ENCODE data around the gene FOXP1.

Gene FOXP1

GRCh38 chr3:71585131-71585530 lies 1.6 kb upstream of the FOXP1 start (continued):
- TF ChIP-seq CREB5 (CRISPR knock-in tag; IDR thresholded peaks at IDR 0.05; ENCODE audit: low read depth) (no peak), ZNF8 (CRISPR knock-in tag; IDR thresholded peaks at IDR 0.05) (no peak), ISL1 (CRISPR knock-in tag; IDR thresholded peaks at IDR 0.05) (no peak), GLIS3 (CRISPR knock-in tag; IDR thresholded peaks at IDR 0.05) (no peak), ZFP3 (CRISPR knock-in tag; IDR thresholded peaks at IDR 0.05) (no peak), ESRRG (CRISPR knock-in tag; IDR thresholded peaks at IDR 0.05) (no peak), ZNF565 (CRISPR knock-in tag; conservative IDR thresholded peaks at IDR 0.05; ENCODE audit: low read depth) (no peak)

- TF ChIP-seq RARB (CRISPR knock-in tag; IDR thresholded peaks at IDR 0.05) (0 out of 2 replicates have a peak, but pooled peaks have one; percentile 11), ZNF70 (CRISPR knock-in tag; IDR thresholded peaks at IDR 0.05) (no peak), PATZ1 (CRISPR knock-in tag; IDR thresholded peaks at IDR 0.05; ENCODE audit: borderline replicate concordance) (peak; percentile 13; the same call in 1 of the 2 replicates)
- peak; percentile 29 for ATAC-seq
These were observed 975 bp upstream of the FOXP1 start for GRCh38 chr3:71584394-71585011.

DNA sequence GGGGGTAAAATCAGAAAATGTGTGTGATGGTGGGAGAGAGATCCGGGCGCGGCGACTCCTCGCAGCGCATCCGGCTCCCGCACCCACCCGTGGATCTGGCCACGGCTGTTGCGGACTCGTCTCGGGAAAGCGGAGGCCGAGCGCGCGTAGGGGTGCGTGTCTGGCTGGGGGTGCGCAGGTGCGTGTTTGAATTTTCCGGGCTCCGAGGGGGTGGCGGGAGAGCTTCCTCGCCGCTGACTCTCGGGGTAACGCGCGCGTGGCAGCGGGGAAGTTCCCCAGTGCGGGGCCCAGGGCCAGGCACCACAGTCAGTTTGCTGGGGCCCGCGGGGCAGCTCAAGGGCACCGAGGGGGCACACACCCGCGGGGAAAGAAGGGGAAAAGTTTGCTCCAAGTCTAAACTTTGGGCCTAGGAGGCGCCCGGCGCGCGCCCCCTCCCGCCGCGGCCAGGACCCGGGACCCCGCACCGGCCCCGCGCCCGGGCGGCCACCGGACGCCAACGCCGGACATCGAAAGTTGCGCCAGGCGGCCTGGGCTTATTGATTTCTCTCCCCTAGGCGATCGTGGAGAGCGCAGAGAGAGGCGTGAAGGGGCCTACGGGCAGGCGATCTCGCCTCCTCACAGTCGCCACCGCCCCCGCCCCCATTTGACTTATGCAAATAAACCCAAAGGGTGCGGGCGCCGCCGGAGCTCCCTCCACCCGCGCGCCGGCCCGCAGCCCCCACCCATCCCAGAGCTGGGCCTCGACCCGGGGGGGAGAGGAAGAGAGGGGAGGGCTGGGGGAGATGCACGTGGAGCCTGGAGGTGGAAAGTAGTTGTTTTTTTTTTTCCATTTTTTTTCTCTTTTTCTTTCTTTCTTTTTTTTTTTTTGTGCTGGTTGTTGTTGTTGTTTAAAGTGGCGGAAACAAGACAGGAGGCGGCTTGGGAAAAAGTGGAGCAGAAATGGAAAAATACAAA lies 639 bp downstream of the FOXP1 start:
- ATAC-seq, result peak; percentile 3

GRCh38 chr3:71582036-71582611 lies 1.4 kb downstream of the FOXP1 start:
- ATAC-seq, result peak; percentile 8
- TF ChIP-seq TCF4 (CRISPR knock-in tag; IDR thresholded peaks at IDR 0.05; ENCODE audit: borderline replicate concordance) (no peak), SNAI2 (CRISPR knock-in tag; IDR thresholded peaks at IDR 0.05) (no peak), GLIS3 (CRISPR knock-in tag; IDR thresholded peaks at IDR 0.05) (no peak), RARB (CRISPR knock-in tag; IDR thresholded peaks at IDR 0.05) (no peak), CSDC2 (CRISPR knock-in tag; IDR thresholded peaks at IDR 0.05) (no peak), ESRRG (CRISPR knock-in tag; IDR thresholded peaks at IDR 0.05) (no peak), ZNF70 (CRISPR knock-in tag; IDR thresholded peaks at IDR 0.05) (no peak), POU6F1 (CRISPR knock-in tag; IDR thresholded peaks at IDR 0.05; ENCODE audit: borderline replicate concordance, low read depth) (no peak), BACH2 (CRISPR knock-in tag; IDR thresholded peaks at IDR 0.05; ENCODE audit: borderline replicate concordance) (no peak), ZNF8 (CRISPR knock-in tag; IDR thresholded peaks at IDR 0.05) (no peak), OSR1 (CRISPR knock-in tag; IDR thresholded peaks at IDR 0.05) (no peak), CREB5 (CRISPR knock-in tag; IDR thresholded peaks at IDR 0.05; ENCODE audit: low read depth) (no peak), TOX (CRISPR knock-in tag; IDR thresholded peaks at IDR 0.05; ENCODE audit: borderline replicate concordance) (no peak), ZFP3 (CRISPR knock-in tag; IDR thresholded peaks at IDR 0.05) (peak; percentile 85), ZNF565 (CRISPR knock-in tag; conservative IDR thresholded peaks at IDR 0.05; ENCODE audit: low read depth) (no peak)

More for the DNA sequence above, 639 bp downstream of the FOXP1 start:
- TF ChIP-seq ZNF565 (CRISPR knock-in tag; conservative IDR thresholded peaks at IDR 0.05; ENCODE audit: low read depth) (no peak), PATZ1 (CRISPR knock-in tag; IDR thresholded peaks at IDR 0.05; ENCODE audit: borderline replicate concordance) (peak; percentile 65; the same call in 1 of the 2 replicates), ZNF70 (CRISPR knock-in tag; IDR thresholded peaks at IDR 0.05) (no peak)
- TF ChIP-seq, protein P1, sequence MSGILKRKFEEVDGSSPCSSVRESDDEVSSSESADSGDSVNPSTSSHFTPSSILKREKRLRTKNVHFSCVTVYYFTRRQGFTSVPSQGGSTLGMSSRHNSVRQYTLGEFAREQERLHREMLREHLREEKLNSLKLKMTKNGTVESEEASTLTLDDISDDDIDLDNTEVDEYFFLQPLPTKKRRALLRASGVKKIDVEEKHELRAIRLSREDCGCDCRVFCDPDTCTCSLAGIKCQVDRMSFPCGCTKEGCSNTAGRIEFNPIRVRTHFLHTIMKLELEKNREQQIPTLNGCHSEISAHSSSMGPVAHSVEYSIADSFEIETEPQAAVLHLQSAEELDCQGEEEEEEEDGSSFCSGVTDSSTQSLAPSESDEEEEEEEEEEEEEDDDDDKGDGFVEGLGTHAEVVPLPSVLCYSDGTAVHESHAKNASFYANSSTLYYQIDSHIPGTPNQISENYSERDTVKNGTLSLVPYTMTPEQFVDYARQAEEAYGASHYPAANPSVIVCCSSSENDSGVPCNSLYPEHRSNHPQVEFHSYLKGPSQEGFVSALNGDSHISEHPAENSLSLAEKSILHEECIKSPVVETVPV (CRISPR knock-in tag; IDR thresholded peaks at IDR 0.05), result no peak

Data from SK-N-SH treated with all-trans-retinoic acid at 6 μM for 48 hours (cell line).